ENCODE measurements around the gene BRINP2.

- TF ChIP-seq CTCF (IDR thresholded peaks at IDR 0.05) (no peak), POLR2A (IDR thresholded peaks at IDR 0.05) (no peak)
Measured at GRCh38 chr1:177328251-177328650, 157.5 kb downstream of the BRINP2 start.

Data from stomach (tissue), 4 donors.